Mesendoderm (in vitro differentiated cells): ENCODE data around the gene SPTBN4.
"Not testable (repeated sequence)": the region's sequence is repeated elsewhere in the genome, so short reads cannot be mapped to it uniquely, and the experiment has no call there.

Experiments used
- DNase-seq: peaks from one replicate; pipeline ENCODE4 v3.0.0; 2013
- H2AK5ac ChIP-seq: 2 replicates; pipeline ENCODE4 v1.6.1; 2013; ENCODE audit warnings: low read length, inconsistent platforms
- H2BK120ac ChIP-seq: 2 replicates; pipeline ENCODE4 v1.6.1; 2013; ENCODE audit warnings: low read depth, mild to moderate bottlenecking, low read length, moderate library complexity, mixed read lengths
- H2BK15ac ChIP-seq: replicated peaks from 2 replicates; pipeline ENCODE4 v1.6.1; 2013; ENCODE audit warnings: low read depth, mild to moderate bottlenecking, moderate library complexity
- H2BK5ac ChIP-seq: 2 replicates; pipeline ENCODE4 v1.6.1; 2013; ENCODE audit warnings: low read length, inconsistent platforms
- H3K18ac ChIP-seq: 2 replicates; pipeline ENCODE4 v1.6.1; 2013; ENCODE audit warnings: mild to moderate bottlenecking, low read length, mixed read lengths
- H3K23ac ChIP-seq: one replicate; pipeline ENCODE4 v1.6.1; 2013; ENCODE audit warnings: low read length
- H3K27ac ChIP-seq: 2 replicates; pipeline ENCODE4 v1.5.1; 2013; ENCODE audit warnings: low read depth, mild to moderate bottlenecking, inconsistent platforms, low read length, moderate library complexity
- H3K27me3 ChIP-seq: 2 replicates; pipeline ENCODE4 v1.6.1; 2013; ENCODE audit warnings: low read length, control low read depth, mild to moderate bottlenecking, inconsistent platforms; ENCODE audit not compliant: insufficient read depth, poor library complexity
- H3K36me3 ChIP-seq: 2 replicates; pipeline ENCODE4 v1.6.1; 2013; ENCODE audit warnings: low read length, inconsistent platforms; ENCODE audit not compliant: control insufficient read depth, insufficient read depth
- H3K4ac ChIP-seq: one replicate; pipeline ENCODE4 v1.6.1; 2013; ENCODE audit warnings: low read depth, mild to moderate bottlenecking, low read length, moderate library complexity
- H3K4me1 ChIP-seq: 2 replicates; pipeline ENCODE4 v1.6.1; 2013; ENCODE audit warnings: low read depth, low read length, inconsistent platforms; ENCODE audit not compliant: control insufficient read depth
- H3K4me2 ChIP-seq: 2 replicates; pipeline ENCODE4 v1.6.1; 2013; ENCODE audit warnings: low read length
- H3K4me3 ChIP-seq: 2 replicates; pipeline ENCODE4 v1.5.1; 2013; ENCODE audit warnings: mild to moderate bottlenecking, low read length
- H3K56ac ChIP-seq: one replicate; pipeline ENCODE4 v1.6.1; 2013; ENCODE audit warnings: low read length
- H3K79me1 ChIP-seq: 2 replicates; pipeline ENCODE4 v1.6.1; 2013; ENCODE audit warnings: low read length, inconsistent platforms
- H3K79me2 ChIP-seq: 2 replicates; pipeline ENCODE4 v1.6.1; 2013; ENCODE audit warnings: mild to moderate bottlenecking, low read length; ENCODE audit not compliant: control insufficient read depth, insufficient read depth
- H3K9ac ChIP-seq: 2 replicates; pipeline ENCODE4 v1.6.1; 2013; ENCODE audit warnings: low read length, inconsistent platforms
- H4K5ac ChIP-seq: one replicate; pipeline ENCODE4 v1.6.1; 2013; ENCODE audit warnings: low read length
- H4K8ac ChIP-seq: one replicate; pipeline ENCODE4 v1.6.1; 2013; ENCODE audit warnings: low read depth, mild to moderate bottlenecking, control low read depth, low read length, moderate library complexity
- WGBS: extraction: QIAGEN DNeasy Blood & Tissue Kit; methylation state at CpG from one replicate; pipeline ENCODE4 v1.1.7; 2013; ENCODE audit warnings: low lambda C conversion rate, missing lambda C conversion rate; ENCODE audit not compliant: insufficient coverage; ENCODE audit errors: extremely low coverage; 5-methylcytosine and 5-hydroxymethylcytosine counted together

SPTBN4 gene

DNA sequence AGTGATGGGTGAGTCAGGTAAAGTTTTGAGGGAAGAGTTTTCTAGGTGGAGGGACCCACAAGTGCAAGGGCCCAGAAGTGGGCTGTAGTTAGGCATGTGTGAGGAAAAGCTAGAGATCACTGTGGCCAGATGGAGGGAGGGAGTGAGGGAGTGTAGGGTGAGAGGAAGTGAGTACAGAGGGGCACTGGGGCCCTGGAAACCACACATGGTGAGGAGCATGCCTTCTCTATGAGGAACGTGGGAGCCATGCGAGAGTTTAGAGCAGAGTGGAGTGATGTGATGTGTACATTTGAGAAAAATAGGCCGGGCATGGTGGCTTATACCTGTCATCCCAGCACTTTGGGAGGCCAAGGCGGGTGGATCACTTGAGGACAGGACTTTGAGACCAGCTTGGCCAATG is 95.1 kb downstream of the SPTBN4 start:
- WGBS: no CpG with 5 or more reads among the region's 4 CpGs
- Histone ChIP-seq H2BK15ac (no peak overlapping the region), H3K27ac (no peak overlapping the region), H3K36me3 (no peaks in the 10 kb centered on the region), H4K5ac (no peak overlapping the region), H3K79me2 (no peaks in the 10 kb centered on the region), H2BK120ac (no peak overlapping the region), H3K18ac (no peak overlapping the region), H3K79me1 (no peaks in the 10 kb centered on the region), H3K4me2 (no peak overlapping the region), H3K9ac (no peak overlapping the region), H4K8ac (no peak overlapping the region), H3K4me3 (no peak overlapping the region), H3K4ac (no peak overlapping the region), H2BK5ac (no peak overlapping the region), H3K23ac (no peak overlapping the region), H2AK5ac (no peak overlapping the region), H3K56ac (no peak overlapping the region), H3K27me3 (peaks cover 1% of the 10 kb centered on the region), H3K4me1 (no peaks in the 10 kb centered on the region)
- no peak for DNase-seq

DNA sequence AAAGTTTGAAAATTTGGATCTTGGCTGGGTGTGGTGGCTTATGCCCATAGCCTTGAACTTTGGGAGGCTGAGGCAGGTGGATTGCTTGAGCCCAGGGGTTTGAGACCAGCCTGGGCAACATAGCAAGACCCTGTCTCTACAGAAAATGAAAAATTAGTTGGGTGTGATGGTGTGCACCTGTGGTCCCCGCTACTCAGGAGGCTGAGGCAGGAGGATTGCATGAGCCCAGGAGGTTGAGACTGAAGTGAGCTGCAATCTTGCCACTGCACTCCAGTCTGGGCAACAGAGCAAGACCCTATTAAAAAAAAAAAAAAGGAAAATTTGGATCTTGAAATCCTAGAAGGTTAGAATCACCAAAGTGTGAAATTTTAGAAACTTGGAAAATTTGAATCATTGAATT is 97.7 kb downstream of the SPTBN4 start:
- H3K4ac ChIP-seq, H3K56ac ChIP-seq, H3K79me2 ChIP-seq, H3K18ac ChIP-seq, H3K79me1 ChIP-seq, H2BK5ac ChIP-seq, H3K4me2 ChIP-seq, H4K8ac ChIP-seq, H2BK120ac ChIP-seq, H3K4me3 ChIP-seq, H3K9ac ChIP-seq, H3K27ac ChIP-seq, DNase-seq, H3K36me3 ChIP-seq, H3K23ac ChIP-seq, H2BK15ac ChIP-seq, H3K4me1 ChIP-seq, H2AK5ac ChIP-seq, H4K5ac ChIP-seq: not testable (repeated sequence)
- no CpG with 5 or more reads among the region's 1 CpG for WGBS
- peaks cover 24% of the 10 kb centered on the region for H3K27me3 ChIP-seq

DNA sequence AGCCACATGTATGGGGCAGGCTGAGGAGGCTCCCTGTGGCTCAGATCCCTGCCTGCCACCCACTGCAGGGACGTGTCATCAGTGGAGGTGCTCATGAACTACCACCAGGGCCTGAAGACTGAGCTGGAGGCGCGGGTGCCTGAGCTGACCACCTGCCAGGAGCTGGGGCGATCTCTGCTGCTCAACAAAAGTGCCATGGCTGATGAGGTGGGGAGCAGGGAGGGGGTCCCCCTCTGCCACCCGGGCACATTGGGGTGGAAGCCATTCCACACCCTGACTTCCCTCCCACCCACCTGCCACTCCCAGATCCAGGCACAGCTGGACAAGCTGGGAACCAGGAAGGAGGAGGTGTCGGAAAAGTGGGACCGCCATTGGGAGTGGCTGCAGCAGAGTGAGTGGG is 98.6 kb downstream of the SPTBN4 start:
- Histone ChIP-seq H3K4ac (no peak overlapping the region), H3K18ac (no peak overlapping the region), H3K27ac (no peak overlapping the region), H2BK120ac (no peak overlapping the region), H3K79me2 (no peaks in the 10 kb centered on the region), H4K8ac (no peak overlapping the region), H3K4me3 (no peak overlapping the region), H4K5ac (no peak overlapping the region), H3K4me1 (peaks cover 2% of the 10 kb centered on the region), H3K4me2 (no peak overlapping the region), H2BK15ac (no peak overlapping the region), H2AK5ac (no peak overlapping the region), H3K23ac (no peak overlapping the region), H3K27me3 (peaks cover 26% of the 10 kb centered on the region), H2BK5ac (no peak overlapping the region), H3K9ac (no peak overlapping the region), H3K36me3 (no peaks in the 10 kb centered on the region), H3K56ac (no peak overlapping the region), H3K79me1 (no peaks in the 10 kb centered on the region)
- no peak for DNase-seq
- no CpG with 5 or more reads among the region's 7 CpGs for WGBS

DNA sequence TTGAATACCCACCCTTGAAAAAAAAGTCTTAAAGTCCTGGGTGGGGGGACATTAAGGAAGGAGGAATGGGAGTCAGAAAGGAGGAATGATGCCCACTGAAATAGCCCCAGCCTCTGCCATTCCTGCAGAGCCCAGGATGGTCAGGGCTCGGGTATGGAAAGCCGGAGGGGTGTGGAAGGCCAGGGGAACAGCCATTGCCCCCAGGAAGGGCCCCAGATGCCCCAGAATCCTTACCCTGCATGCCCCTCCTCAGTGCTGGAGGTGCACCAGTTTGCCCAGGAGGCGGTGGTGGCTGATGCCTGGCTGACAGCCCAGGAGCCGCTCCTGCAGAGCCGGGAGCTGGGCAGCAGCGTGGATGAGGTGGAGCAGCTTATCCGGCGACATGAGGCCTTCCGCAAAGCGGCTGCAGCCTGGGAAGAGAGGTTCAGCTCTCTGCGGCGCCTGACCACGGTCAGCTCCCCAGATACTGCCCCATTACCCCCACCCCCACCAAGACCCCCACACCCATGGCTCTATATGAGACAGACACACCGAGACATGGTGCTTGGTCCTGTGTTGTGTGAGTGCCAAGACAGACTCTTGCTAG is 99.2 kb downstream of the SPTBN4 start:
- no peak for DNase-seq
- Histone ChIP-seq H3K79me2 (no peaks in the 10 kb centered on the region), H3K4me2 (no peak overlapping the region), H2AK5ac (no peak overlapping the region), H3K27me3 (peaks cover 26% of the 10 kb centered on the region), H3K23ac (no peak overlapping the region), H3K9ac (no peak overlapping the region), H4K5ac (no peak overlapping the region), H3K56ac (no peak overlapping the region), H3K4ac (no peak overlapping the region), H2BK15ac (no peak overlapping the region), H3K4me3 (no peak overlapping the region), H3K4me1 (peaks cover 2% of the 10 kb centered on the region), H3K18ac (no peak overlapping the region), H3K36me3 (no peaks in the 10 kb centered on the region), H2BK120ac (no peak overlapping the region), H4K8ac (no peak overlapping the region), H3K27ac (no peak overlapping the region), H3K79me1 (no peaks in the 10 kb centered on the region), H2BK5ac (no peak overlapping the region)
- WGBS: no CpG with 5 or more reads among the region's 14 CpGs

DNA sequence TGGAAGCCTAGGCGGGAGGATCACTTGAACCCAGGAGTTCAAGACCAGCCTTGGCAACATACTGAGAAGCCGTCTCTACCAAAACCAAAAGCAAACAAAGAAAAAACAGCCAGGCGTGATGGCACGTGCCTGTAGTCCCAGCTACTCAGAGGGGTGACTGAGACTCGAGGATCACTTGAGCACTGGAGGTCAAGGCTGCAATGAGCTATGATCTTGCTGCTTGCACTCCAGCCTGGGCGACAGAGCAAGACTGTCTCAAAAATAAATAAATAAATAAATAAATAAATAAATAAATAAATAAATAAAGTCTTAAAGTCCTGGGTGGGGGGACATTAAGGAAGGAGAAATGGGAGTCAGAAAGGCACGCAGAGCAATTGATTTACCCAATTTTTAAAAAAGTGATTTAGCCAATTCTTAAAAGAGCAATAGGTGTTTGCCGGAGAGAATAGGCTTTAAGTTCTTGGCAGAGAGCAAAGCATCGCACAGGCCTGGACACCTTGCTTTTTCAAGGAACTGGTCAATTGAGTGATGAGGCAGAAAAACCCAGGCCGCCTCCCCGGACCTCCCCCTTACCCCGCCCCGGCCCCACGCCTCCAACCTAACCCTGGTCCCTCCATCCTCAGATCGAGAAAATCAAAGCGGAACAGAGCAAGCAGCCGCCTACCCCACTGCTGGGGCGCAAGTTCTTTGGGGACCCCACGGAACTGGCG is 100.4 kb downstream of the SPTBN4 start:
- Histone ChIP-seq H3K27ac (no peak overlapping the region), H2BK15ac (no peak overlapping the region), H3K4me2 (no peak overlapping the region), H3K79me1 (no peaks in the 10 kb centered on the region), H3K18ac (no peak overlapping the region), H3K4me1 (peaks cover 2% of the 10 kb centered on the region), H3K27me3 (peaks cover 26% of the 10 kb centered on the region), H3K9ac (no peak overlapping the region), H4K5ac (no peak overlapping the region), H4K8ac (no peak overlapping the region), H3K4me3 (no peak overlapping the region), H3K79me2 (no peaks in the 10 kb centered on the region), H2AK5ac (no peak overlapping the region), H3K23ac (no peak overlapping the region), H2BK5ac (no peak overlapping the region), H3K4ac (peak overlapping the region; percentile 18), H3K56ac (no peak overlapping the region), H2BK120ac (no peak overlapping the region), H3K36me3 (no peaks in the 10 kb centered on the region)
- WGBS: no CpG with 5 or more reads among the region's 20 CpGs
- DNase-seq: no peak
